Activated CD4-positive, alpha-beta T cell treated with anti-CD3 and anti-CD28 coated beads for 4 hours (primary cell): Measurements from ENCODE around the gene YTHDF2.
"Not testable (repeated sequence)": the region's sequence is repeated elsewhere in the genome, so short reads cannot be mapped to it uniquely, and the experiment has no call there.

ENCODE experiments used
- DNase-seq, 2 donors: peaks; one replicate each; pipeline ENCODE4 v3.0.0-alpha.2; 2020

The YTHDF2 gene

GRCh38 chr1:28736450-28737306 lies at the start of gene YTHDF2:
Gene YTHDF2 (plus strand): TSS chr1:28736940. CDS start chr1:28737121, 181 bp downstream.
- DNase-seq, result peak; percentile 98 to 99

- DNase-seq, result not testable (repeated sequence)
These were observed 45.1 kb upstream of the YTHDF2 start for GRCh38 chr1:28691627-28692026.

DNA sequence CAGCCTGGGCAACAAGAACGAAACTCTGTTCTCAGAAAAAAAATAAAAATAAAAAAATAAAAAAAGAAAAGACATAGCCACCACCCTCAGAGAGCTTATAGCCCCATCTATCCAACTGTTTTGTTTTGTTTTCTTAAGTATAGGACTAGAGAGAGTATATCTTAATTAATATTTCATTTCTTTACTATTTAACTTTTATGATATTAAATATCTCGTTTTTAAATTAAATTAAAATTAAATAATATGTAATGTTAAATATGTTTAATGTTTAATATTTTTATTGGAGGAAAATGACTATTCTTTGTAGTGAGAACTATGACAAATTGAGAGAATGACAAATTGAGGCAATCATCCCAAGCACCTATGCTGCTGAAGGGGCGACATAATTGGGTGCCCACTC lies 33.1 kb upstream of the YTHDF2 start:
- no peak for DNase-seq

DNA sequence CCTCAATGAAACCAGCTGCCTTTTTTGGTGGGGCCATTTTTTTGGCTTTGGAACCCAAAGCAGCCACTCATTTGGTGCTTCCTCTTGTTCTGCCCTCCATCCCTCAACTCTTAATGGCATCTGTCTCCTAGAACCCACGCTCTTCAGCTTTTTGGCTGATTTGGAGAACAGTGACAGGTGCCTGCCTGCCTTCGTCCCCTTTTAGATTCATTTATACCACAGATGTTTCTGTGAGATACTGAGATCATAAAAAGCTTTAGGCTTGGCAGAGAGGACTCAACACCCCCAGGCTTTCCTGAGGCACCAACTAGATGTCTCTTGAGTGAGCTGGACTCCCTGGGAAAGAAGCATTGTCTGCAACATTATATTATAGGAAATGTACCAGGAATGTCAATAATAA lies 20.4 kb upstream of the YTHDF2 start:
- no peak for DNase-seq

DNA sequence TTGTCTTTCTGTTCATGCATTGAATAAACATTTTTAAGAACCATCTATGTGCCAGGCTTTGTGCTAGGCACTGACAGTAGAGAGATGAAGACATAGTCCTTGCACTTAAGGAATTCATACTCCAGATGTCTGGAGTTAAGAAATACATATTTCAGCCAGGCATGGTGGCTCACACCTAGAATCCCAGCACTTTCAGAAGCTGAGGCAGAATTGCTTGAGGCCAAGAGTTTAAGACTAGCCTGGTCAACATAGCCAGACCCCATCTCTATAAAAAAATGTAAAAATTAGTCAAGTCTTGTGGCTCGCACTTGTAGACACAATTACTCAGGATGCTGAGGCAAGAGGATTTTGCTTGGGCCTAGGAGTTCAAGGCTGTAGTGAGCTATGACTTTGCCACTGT lies 18.6 kb upstream of the YTHDF2 start:
- no peak for DNase-seq

DNA sequence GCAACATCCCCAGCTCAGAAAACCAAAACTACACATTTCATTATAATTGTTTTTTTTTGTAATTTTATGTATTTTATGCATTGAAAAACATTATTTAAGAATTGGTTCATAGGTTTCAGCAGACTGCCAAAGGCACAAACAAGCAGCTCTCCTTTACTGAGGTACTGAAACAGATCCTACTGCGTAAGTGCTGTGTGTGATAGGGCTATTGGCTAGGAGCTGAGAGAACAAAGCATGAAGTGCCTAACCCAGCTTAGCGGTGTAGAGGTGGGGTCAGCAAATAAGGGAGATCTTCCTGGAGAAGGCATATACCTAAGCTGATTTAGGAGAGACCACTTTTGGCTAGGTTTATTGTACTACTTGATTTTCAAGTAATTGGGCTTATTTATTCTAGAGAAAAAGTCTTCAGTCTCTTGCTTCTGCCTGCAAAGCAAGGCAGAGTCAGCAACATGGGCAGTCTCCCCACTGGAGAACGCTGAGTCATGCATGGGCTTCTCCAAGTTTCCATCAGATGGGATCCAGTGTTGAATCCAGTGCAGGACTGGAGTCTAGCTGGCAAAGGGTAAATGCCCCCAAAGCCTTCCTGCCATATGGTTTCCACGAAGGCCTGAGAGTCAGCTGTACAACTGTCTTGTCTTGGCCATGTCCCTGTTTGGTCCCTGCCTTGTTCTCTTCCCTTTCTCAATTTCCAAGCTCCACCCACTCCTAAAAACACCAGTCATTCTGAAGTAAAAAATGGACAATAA lies 18.0 kb upstream of the YTHDF2 start:
- DNase-seq, result no peak

DNA sequence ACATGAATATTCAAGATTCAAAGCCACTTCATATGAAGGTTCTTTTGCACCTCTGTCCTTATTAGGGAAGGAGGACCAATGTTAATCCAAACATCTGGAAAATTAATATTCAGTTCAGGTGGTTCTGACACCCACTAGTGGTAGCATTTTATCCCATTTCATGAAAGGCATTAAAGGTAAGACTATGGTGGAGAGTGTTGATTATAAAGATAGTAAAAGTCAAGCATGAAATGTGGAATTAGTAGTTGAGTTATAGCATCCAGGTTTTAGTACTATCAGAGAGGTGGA lies 17.5 kb upstream of the YTHDF2 start:
- DNase-seq, result no peak

GRCh38 chr1:28720376-28720775 lies 16.4 kb upstream of the YTHDF2 start:
- DNase-seq, result no peak

- DNase-seq, result not testable (repeated sequence)
These were observed 14.8 kb upstream of the YTHDF2 start for GRCh38 chr1:28721927-28722326.

DNA sequence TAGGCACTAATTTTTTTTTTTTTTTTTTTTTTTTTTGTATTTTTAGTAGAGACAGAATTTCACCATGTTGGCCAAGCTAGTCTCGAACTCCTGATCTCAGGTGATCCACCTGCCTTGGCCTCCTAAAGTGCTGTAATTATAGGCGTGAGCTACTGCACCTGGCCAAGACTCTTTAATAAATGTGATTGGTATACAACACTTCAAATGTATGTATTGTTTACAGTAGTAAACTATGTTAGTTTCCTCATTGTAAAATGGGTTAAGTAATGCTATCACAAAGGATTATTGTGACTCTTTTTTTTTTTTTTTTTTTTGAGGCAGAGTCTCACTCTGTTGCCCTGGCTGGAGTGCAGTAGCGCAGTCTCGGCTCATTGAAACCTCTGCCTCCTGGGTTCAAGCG lies 11.4 kb upstream of the YTHDF2 start:
- not testable (repeated sequence) for DNase-seq

DNA sequence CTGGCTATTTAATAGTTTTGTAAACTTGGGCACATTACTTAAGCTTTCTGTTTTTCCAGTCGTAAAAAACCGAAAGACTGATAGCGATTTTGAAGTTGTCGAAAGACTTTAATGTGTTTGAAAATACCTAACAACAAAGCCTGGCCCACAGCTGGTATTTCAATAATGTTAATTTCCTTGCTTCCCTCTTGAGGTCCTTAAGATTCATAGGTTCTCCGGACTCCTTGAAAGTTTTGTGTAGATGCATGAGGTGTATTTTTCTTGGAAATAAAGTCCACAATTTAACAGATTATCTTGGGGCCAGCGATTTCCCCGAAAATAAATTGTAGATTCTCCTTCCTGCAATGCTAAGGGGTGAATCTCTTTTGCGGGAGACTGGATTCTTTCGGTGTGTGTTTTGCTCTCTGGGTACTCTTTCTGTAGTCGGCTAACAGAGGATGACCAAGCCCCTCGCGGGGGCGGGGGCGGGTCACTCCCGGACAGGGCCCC lies 735 bp upstream of the YTHDF2 start:
- no peak for DNase-seq

GRCh38 chr1:28737307-28738132 lies 780 bp downstream of the YTHDF2 start:
- DNase-seq, result peak; percentile 42 to 50

GRCh38 chr1:28740118-28740517 lies 3.4 kb downstream of the YTHDF2 start:
- no peak for DNase-seq

GRCh38 chr1:28744184-28744583 lies 7.4 kb downstream of the YTHDF2 start:
- DNase-seq, result no peak

- DNase-seq, result no peak
These were observed 9.0 kb downstream of the YTHDF2 start for GRCh38 chr1:28745653-28746173.

GRCh38 chr1:28750330-28750729 lies 13.6 kb downstream of the YTHDF2 start:
- DNase-seq, result no peak

- not testable (repeated sequence) for DNase-seq
These were observed 14.1 kb downstream of the YTHDF2 start for GRCh38 chr1:28750771-28751294.

- no peak for DNase-seq
These were observed 14.7 kb downstream of the YTHDF2 start for GRCh38 chr1:28751315-28752060.

DNA sequence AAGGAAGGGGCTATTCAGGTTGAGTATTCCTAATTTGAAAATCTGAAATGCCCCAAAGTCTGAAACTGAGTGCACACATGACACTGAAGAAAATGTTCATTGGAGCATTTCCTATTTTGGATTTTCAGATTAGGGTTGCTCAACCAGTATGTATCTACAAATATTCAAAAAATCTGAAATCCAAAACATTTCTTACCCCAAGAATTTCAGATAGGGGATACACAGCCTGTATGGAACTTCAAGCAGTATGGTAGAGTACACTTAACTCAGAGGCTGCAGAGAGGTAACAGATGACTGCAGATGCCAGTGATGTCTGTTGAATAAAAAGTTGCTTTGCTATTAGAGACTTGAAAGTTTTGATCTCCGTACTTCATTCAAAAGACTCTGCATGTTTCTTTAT lies 19.0 kb downstream of the YTHDF2 start:
- no peak for DNase-seq

DNA sequence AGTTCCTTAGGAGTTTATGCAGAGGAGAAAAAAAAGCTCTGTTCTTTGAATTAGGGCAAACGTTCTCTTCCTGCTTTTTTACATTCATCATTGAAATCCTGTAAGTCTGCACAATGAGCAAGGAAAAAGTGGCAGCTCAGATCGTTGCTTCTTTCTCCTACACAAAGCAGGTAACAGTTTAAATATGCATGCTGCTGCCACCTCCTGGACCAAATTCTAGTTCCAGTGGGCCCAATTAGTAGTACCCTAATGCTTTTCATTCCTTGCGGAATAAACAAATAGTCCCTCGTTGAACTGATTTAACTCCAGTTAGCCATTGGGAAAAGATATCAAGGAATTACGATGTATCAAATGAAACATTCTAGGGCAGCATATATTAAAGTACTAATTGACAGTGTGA lies 20.1 kb downstream of the YTHDF2 start:
- no peak for DNase-seq

- no peak for DNase-seq
These were observed 21.7 kb downstream of the YTHDF2 start for GRCh38 chr1:28758420-28758819.

DNA sequence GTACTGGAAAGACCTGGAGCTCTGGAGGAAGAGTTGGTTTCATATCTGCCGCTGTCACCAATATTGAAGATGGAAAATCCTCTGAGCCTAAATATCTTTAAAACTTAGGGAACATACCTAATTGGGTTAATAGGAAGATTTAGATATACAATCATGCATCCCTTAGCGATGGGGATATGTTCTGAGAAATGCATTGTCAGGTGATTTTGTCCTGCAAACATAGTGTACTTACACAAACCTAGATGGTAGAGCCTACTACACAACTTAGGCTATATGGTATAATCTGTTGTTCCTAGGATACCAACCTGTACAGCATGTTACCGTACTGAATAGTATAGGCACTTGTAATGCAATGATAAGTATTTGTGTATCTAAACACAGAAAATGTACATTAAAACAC lies 22.5 kb downstream of the YTHDF2 start:
- no peak for DNase-seq
